Measurements from ENCODE around the gene ENPEP.

Gene ENPEP

DNA sequence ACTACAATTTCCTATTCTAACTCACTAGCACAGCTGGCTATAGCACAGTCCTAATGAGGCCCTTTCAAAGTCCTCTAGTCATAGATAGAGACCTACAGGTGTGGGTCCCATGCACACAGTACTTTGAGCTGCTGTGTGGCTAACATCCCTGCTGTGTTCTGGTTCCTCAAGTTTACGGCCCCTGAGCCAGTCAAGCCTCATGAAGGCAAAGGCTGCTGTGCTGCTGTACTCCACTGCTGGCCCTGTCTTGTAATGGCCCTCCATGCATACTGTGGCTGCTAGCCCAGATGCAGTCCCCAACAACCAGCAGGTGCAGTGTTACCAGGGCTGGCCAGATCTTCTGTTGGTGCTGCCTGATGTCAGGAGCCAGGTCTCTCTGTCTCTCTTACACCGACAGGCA, 23.4 kb upstream of the ENPEP start:
- in situ Hi-C loops (cut with MboI; ENCODE audit: low sequenced_read_pairs, unreplicated experiment): no loop called here
- DNase-seq (ENCODE audit: low spot score): no peak
- TF ChIP-seq, protein P1, sequence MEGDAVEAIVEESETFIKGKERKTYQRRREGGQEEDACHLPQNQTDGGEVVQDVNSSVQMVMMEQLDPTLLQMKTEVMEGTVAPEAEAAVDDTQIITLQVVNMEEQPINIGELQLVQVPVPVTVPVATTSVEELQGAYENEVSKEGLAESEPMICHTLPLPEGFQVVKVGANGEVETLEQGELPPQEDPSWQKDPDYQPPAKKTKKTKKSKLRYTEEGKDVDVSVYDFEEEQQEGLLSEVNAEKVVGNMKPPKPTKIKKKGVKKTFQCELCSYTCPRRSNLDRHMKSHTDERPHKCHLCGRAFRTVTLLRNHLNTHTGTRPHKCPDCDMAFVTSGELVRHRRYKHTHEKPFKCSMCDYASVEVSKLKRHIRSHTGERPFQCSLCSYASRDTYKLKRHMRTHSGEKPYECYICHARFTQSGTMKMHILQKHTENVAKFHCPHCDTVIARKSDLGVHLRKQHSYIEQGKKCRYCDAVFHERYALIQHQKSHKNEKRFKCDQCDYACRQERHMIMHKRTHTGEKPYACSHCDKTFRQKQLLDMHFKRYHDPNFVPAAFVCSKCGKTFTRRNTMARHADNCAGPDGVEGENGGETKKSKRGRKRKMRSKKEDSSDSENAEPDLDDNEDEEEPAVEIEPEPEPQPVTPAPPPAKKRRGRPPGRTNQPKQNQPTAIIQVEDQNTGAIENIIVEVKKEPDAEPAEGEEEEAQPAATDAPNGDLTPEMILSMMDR (IDR thresholded peaks at IDR 0.05; ENCODE audit: borderline replicate concordance, control extremely low read depth, extremely low read depth, insufficient read depth, missing control alignments): no peak

DNA sequence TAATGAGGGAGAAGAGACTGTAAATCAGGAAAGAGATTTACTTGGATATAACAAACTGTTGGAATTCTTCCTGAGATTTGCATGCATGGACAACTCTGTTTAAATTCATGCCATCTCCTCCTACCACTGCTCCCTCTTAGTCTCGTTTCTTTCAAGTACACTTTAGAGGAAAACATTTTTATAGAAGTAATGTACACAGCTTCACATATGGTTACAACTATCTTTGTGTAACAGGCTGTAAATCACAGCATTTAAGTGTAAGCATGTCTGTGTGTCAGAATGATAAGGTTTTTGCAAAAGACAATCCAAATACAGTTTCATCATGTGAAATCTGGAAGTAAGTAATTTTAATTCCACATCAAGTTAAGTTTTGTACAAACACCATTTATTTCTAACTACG, 21.5 kb upstream of the ENPEP start:
- in situ Hi-C loops (cut with MboI; ENCODE audit: low sequenced_read_pairs, unreplicated experiment): no loop called here
- TF ChIP-seq, protein P1 (IDR thresholded peaks at IDR 0.05; ENCODE audit: borderline replicate concordance, control extremely low read depth, extremely low read depth, insufficient read depth, missing control alignments): no peak
- DNase-seq (ENCODE audit: low spot score): no peak

DNA sequence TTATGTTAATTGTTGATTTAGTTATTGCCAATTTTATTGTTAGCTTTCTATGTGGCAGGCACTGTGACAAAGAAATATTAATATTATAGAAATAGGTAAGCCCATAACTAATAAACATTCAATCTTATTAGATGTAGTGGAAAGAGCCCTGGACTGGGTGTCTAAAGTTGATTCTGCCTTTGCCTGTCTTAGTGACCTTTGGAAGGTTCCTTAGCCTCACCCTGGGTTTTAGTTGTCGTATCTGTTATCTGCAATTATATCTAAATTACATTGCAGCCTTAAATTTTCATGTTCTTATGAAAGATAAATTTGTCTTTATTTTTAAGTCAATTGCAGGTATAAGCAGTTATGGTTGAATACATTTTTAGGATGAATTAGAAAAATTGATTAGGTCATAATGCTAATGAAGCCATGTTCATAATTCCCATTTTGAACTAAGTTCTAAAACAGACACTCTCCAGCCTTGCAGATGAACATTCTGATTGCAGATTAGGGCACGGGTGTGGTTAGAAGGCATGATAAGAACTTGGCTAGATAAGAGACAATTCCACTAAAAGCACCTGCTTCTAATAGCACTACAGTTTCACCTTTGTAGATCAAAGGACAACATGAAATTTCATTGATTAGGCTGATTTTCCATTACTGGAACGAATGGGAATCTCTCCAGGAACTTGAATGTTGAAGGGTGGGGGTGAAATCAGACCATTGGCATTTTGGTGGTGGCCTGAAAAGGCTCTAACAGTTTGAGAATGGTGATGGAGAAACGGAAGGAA, 17.3 kb upstream of the ENPEP start:
- in situ Hi-C loops (cut with MboI; ENCODE audit: low sequenced_read_pairs, unreplicated experiment): no loop called here
- TF ChIP-seq, protein P1 (IDR thresholded peaks at IDR 0.05; ENCODE audit: borderline replicate concordance, control extremely low read depth, extremely low read depth, insufficient read depth, missing control alignments): no peak

DNA sequence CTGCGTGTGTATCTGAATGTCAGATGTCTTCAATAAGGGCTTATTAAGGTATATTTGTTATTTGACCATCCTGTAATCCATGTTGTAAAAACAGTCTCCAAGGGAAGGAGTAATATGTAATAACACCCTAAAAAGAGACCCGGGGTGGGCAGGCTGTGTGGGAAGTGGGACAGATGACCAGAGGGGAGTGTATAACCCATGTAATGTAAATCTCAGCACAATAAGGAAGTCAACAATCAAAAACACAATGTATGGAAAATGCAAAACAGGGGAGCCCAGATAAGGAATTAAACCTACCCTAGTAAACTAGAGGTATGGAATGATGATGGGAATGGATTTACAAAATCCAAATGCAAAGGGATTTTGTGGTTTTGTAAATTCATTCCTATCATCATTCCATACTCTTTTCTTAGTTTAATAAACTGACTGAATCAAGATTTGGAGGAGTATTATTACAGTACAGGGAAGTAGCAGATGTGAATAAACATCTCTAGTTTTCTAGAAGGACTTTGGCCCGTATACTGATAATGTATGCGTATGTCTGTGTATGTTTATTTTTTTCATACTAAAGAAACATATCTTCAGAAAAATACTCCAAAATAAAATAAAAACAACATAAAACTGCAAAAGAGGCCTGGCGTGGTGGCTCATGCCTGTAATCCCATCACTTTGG, 15.7 kb upstream of the ENPEP start:
- TF ChIP-seq, protein P1 (IDR thresholded peaks at IDR 0.05; ENCODE audit: borderline replicate concordance, control extremely low read depth, extremely low read depth, insufficient read depth, missing control alignments): no peak
- DNase-seq (ENCODE audit: low spot score): no peak
- in situ Hi-C loops (cut with MboI; ENCODE audit: low sequenced_read_pairs, unreplicated experiment): no loop called here

More for the DNA sequence above, 17.3 kb upstream of the ENPEP start:
- no peak for DNase-seq (ENCODE audit: low spot score)

DNA sequence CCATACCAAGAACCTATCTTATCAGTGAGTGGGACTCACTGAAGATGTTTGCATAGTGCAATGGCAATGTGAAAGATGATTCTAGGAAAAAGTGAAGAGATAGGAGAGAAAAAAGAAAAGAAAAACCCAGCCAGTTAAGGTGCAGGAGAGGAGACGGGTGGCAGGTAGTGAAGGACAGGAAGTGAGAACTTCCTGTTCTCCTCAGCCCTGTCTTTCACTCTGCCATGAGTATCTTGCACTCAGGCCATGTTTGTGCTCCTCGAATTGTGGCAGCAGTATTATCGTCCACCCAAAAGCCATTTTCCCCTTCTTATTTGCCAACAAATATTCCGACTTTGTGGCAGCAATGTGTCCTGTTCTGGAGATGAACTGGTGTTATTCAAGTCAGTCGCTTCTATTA, 8.6 kb upstream of the ENPEP start:
- in situ Hi-C loops (cut with MboI; ENCODE audit: low sequenced_read_pairs, unreplicated experiment): no loop called here
- DNase-seq (ENCODE audit: low spot score): no peak
- TF ChIP-seq, protein P1 (IDR thresholded peaks at IDR 0.05; ENCODE audit: borderline replicate concordance, control extremely low read depth, extremely low read depth, insufficient read depth, missing control alignments): no peak

DNA sequence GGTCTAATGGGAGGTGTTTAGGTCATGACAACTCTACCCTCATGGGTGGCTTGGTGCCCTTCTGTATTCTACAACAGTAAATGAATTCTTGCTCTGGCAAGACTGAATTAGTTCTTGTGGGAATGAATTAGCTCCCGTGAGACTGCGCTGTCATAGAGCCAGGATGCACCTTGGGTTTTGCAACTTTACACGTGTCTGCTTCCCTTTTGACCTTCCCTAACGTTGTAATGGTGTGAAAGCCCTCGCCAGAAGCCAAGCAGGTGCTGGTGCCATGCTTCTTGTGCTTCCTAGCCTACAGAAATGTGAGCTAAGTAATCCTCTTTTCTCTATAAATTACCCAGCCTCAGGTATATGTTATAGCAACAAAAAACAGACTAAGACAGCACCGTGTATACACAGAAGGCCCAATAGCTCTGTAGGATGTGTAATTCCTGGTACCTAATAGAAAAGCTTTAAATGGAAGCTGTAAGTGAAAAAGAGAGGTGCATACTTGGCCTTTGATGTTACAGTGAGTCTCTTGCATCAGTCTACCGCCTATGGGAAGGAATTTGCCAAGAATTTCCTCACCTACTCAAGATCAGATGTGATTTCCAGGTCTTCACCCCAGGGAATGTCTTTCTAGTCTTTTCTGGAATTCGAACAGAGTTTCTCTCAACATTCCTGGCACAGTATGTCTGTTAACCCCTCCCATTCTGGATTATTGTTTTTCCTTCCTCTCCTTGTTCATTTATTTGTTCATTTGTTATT, 3.2 kb upstream of the ENPEP start:
- no peak for DNase-seq (ENCODE audit: low spot score)
- in situ Hi-C loops (cut with MboI; ENCODE audit: low sequenced_read_pairs, unreplicated experiment): no loop called here
- TF ChIP-seq, protein P1 (IDR thresholded peaks at IDR 0.05; ENCODE audit: borderline replicate concordance, control extremely low read depth, extremely low read depth, insufficient read depth, missing control alignments): no peak
